NCI-H226 (cell line): ENCODE measurements around the gene TMEM256.

Experiments
- DNase-seq: peaks from one replicate; pipeline ENCODE4 v3.0.0-alpha.2; 2015

Gene TMEM256

DNA sequence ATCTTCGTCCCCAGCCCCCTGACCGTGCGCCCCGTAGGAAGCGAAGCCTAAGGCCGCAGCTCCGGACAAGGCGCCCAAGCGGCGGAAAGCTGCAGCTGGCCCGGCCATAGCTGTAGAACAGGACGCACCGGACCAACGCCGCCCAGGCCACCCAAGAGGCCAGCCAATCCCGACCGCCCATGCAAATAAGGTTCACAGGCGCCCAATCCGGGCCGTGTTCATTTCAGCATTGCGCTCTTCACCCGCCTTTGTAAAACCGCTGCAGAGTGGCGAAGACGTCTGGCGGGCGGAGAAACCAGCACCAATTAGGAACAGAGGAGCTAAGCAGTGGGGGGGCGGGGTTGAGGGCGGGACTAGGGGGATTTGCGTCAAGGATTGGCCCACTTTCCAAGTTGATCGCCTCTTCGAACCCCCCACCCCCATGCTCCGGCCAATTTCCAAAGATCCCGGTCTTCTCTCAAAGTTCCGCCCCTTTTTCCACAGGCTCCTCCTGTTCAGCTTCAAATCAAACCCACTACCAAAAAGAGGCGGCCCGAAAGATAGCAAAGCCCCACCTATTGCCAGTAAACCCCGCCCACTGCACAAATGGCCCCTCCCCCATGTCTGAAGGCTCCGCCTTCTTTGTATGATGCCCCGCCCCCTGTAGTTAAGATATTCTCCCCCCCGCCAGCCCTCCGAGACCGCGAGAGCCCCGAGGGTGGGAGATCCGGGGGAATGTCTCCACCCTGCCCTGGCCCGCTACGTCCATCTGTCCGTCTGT is at the start of gene TMEM256:
TSS of gene TMEM256 (minus strand) at position 121 of the 760 bp plus-strand sequence. CDS start at position 108, 13 bp downstream.
- DNase-seq, result peak; percentile 99

GRCh38 chr17:7448461-7448860 is 44.6 kb upstream of the TMEM256 start:
- DNase-seq, result no peak

DNA sequence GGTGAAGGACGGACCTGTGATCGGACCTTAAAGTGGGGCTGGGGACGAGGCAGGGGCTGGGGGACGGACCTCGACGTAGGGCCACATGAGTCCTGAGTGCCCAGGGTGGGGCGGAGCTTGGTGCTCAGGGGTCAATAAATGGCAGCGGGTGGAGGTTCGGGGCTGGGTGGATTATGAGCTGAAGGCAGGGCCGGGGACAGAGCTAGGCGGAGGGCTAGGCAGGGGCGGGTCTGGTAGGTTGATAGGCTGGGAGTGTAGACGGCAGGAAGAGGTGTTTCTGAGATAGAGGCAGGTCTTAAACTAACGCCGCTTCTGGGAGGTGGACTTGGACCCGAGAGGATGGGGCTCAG is 41.7 kb upstream of the TMEM256 start:
- no peak for DNase-seq

DNA sequence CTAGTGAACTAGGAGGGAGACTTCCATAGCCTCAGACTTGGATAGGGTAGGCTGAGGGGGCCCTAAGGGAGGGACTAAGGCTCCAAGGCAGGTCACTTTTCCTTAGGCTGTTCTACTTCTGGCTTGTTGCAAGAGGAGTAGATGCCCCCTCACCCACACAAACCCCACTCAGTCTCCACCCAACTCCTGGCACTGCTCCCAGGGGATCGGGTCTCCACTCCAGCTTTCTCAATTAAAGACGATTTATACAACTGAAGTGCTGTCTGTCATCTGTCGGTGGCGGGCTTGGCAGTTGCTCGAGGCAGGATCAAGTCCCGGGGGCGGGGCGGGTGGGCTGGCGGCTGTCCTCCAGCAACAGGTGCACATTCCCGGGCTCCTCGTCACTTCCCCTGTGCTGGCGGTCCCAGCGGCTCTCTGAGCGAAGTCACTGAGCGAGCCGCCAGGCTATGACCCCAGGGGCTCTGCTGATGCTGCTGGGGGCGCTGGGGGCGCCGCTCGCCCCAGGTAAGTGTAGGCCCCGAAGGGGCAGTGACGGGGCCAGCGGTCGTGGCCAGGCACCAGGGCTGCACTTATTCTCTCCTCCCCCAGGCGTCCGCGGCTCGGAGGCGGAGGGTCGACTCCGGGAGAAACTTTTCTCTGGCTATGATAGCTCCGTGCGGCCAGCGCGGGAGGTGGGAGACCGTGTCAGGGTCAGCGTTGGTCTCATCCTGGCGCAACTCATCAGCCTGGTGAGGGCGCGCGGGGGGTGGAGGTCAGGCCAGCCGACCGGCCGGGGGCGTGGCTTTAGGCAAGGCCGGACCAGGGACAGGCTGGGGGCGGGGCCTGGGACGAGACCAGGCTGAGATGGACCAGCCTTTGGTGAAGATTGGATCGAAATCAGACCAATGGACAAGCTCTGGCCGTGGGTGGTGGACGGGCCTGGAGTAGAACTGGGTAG is 41.1 kb upstream of the TMEM256 start, which contains the start of gene CHRNB1:
TSS of gene CHRNB1 (plus strand) at position 380 of the 937 bp plus-strand sequence. CDS start at position 447, 67 bp downstream.
- no peak for DNase-seq

DNA sequence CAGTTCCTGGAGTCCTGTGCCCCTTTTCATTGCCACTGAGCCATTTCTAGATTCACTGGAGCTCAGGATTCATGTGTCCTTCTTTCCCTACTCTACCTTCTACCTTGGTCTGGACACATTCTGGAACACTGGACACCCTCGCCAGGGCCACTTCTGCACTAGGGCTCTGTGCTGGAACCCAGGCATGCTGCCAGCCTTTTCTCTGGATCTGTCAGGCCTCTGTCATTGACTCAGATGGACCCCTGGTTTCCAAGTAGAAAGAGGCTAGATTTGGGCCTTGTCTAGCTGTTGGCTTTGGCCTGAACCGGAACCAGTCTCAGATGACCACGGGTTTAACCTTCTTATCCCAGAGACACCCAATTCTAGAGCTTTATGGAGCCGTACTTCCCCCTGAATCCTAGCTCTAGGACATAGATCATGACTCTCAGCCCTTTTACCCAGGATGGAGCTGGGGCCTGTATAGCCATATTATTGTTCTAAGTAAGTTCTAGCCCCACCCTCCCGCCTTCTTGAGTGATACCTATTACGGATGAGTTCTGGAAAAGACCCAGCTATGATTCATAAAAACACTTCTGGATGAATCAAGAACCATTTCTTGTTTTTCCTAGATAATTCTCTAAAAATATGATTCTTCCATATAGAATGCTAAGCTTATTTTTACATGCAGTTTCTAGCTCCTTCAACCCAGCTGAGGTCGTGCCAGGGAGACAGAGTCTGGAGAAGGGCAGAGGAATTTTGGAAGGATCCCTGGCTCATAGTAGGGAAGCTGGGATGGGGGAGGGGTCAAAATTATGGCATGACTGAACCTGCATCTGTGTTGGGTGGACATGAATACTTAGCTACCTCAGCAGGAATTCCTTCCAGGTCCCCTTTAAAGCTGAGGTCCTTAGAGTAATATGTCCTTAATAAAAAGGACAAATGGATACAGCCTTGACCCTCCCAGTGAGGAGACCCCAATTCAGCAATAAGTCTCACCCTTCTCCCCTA is 39.9 kb upstream of the TMEM256 start:
- peak; percentile 69 for DNase-seq

GRCh38 chr17:7442142-7442541 is 38.2 kb upstream of the TMEM256 start:
- no peak for DNase-seq

DNA sequence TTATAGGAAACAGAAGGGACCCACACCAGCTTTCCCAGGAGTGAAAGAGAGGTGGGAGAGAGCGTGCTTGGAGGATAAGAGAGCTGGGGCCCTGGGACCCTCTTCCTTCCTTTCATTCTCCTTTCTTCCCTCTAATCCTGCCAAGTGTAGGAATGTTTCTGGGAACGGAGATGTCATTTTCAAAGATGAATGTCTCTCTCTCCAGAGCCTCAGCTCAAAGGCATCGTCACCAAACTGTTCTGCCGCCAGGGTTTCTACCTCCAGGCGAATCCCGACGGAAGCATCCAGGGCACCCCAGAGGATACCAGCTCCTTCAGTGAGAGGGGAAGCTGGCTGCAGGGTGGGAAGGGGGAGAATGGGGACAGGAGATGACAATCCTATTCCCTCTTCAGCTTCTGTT is 37.4 kb upstream of the TMEM256 start:
- no peak for DNase-seq

DNA sequence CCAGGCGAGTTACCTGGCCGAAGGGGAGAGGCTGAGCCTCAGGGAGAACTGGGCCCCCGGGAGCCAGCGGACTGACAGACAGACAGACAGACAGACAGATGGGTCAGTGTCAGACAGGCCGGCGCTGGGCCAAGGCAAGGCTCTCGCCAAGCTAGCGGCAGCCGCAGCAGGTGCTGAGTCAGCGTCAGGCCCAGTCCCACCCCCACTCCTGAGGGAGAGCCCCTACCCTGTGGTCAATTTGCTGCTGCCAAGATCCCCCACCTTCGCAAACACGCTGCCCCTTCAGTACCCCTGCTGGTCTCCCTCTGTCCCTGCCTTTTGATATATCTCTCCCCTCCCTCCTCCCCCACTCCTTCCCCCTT is 36.9 kb upstream of the TMEM256 start:
- peak; percentile 21 for DNase-seq

- DNase-seq, result peak; percentile 34
These were observed 36.4 kb upstream of the TMEM256 start for GRCh38 chr17:7440113-7440833.

GRCh38 chr17:7439462-7440112 is 35.7 kb upstream of the TMEM256 start, which contains the start of gene FGF11:
Gene FGF11 (plus strand): TSS chr17:7439512. CDS start chr17:7439621, 109 bp downstream.
- no peak for DNase-seq

GRCh38 chr17:7438656-7439460 is 35.0 kb upstream of the TMEM256 start:
- no peak for DNase-seq

DNA sequence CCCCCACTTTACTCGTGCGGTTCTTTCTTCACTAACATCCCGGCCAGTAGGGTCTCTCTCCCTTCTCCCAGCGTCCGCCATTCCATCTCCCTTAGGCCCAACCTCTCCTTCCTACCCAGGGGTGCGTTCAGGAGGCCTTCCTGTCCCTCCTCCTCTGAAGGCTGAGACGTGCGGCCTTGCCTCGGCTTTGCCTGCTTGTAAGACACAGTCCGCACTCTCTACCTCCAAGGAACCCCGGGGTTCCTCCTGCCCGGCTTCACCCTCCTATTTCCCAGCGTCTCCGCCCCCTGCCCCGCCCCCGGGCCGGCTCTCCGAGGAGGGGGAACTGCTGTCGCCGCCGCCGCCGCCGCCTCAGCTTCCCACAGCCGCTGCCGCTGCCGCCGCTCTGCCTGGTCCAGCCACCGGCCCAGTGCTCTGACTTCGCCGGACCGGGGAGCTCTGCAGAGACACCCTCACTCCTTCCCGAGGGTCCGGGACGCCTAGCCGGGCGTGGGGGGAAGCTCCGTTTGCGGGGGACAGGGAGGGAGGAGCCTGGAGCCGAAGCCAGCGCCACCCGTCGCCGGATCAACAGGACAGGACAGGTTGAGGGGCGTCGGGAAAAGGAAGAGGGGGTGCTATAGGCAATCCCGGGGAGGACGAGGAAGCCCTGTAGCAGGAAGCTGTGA is 34.2 kb upstream of the TMEM256 start:
- DNase-seq, result no peak

GRCh38 chr17:7437369-7437863 is 33.5 kb upstream of the TMEM256 start:
- no peak for DNase-seq

DNA sequence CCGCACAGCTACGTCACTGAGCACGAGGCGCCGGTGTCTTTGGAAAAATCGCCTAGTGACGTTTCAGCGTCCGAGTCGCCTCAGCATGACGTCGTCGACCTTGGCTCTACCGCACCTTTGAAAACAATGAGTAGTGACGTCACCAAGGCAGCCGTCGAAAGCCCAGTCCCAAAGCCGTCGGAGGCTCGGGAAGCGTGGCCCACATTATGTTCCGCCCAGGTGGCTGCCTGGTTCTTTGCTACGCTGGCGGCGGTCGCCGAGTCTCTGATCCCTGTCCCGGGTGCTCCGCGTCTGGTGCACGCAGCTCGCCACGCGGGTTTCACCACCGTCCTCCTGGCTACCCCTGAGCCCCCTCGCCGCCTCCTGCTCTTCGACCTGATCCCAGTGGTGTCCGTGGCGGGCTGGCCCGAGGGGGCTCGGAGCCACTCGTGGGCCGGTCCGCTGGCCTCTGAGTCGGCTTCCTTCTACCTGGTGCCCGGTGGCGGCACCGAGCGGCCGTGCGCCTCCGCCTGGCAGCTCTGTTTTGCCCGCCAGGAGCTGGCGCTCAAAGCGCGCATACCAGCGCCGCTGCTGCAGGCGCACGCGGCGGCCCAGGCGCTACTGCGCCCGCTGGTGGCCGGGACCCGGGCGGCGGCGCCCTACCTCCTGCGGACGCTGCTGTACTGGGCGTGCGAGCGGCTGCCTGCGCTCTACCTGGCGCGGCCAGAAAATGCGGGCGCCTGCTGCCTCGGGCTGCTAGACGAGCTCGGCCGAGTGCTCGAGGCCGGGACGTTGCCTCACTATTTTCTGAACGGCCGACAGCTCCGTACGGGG is 32.9 kb upstream of the TMEM256 start:
- peak; percentile 81 for DNase-seq

GRCh38 chr17:7435676-7436555 is 32.0 kb upstream of the TMEM256 start:
- DNase-seq, result no peak

DNA sequence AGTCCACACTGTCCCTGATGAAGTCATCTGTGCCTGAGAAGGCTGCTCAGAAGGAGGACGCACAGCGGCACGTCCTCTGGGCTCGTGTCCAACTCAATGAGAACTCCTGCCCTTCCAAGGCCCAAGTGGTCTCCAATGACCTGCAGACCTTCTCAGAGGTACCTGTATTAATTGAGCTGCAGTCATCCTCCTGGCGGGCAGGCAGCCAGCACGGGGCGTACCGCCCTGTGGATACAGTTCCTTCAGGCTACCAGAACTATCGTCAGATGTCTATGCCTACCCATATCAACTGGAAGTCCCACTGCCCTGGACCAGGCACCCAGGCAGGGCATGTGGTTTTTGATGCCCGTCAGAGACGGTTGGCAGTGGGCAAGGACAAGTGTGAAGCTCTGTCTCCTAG is 28.4 kb upstream of the TMEM256 start:
- DNase-seq, result no peak

DNA sequence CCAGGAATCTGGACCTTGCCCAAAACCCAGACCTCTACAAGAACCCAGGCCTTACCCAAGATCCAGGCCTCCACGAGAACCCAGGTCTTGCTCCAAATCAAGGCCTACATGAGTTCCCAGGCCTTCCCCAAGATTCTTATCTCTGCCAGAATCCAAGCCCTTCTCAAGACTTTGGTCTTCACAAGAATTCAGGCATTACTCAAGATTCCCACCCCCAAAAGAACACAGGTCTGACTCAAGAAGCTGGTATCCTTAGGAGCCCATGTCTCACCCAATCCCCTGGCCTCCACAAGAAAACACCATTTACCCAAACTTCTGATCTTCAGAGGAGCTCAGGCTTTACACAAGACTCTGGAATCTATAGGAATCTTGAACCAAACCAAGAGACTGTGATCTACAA is 27.3 kb upstream of the TMEM256 start:
- no peak for DNase-seq

DNA sequence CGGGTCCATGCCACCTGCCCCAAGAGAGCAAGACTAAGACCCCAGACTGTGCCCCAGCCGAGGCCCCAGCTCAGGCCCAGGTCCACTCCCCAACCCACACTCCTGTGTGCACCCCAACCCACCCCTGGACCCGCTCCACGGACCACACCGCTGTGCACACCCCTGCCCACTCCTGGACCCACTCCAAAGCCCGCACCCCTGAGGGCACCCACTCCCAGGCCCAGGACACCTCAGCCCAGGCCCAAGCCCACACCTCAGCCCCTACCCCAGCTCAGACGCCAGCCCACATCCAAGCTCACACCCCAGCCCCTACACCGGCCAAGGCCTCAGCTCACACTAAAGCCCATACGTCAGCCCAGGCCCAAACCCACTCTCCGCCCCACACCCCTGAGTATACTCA is 25.8 kb upstream of the TMEM256 start:
- DNase-seq, result no peak
